SKM-1 (cell line): ENCODE data around the gene ZBTB7C.

Experiments used
- DNase-seq: peaks from one replicate; lab custom pipeline; 2025; ENCODE audit not compliant: unreplicated experiment; lab: John Stamatoyannopoulos, UW

Gene ZBTB7C

GRCh38 chr18:48127606-48128005 lies 281.6 kb downstream of the ZBTB7C start:
- DNase-seq: no peak

- DNase-seq: no peak
Measured at GRCh38 chr18:48126240-48126639, 282.9 kb downstream of the ZBTB7C start.

GRCh38 chr18:48125724-48126123 lies 283.5 kb downstream of the ZBTB7C start:
- no peak for DNase-seq

- DNase-seq: no peak
Measured at GRCh38 chr18:48124857-48125626, 284.1 kb downstream of the ZBTB7C start.

- DNase-seq: no peak
Measured at GRCh38 chr18:48123941-48124340, 285.2 kb downstream of the ZBTB7C start.

- no peak for DNase-seq
Measured at GRCh38 chr18:48123324-48123723, 285.9 kb downstream of the ZBTB7C start.

GRCh38 chr18:48122816-48123215 lies 286.4 kb downstream of the ZBTB7C start:
- DNase-seq: no peak

- DNase-seq: no peak
Measured at GRCh38 chr18:48122376-48122775, 286.8 kb downstream of the ZBTB7C start.

- DNase-seq: no peak
Measured at GRCh38 chr18:48121752-48122151, 287.4 kb downstream of the ZBTB7C start.

GRCh38 chr18:48119204-48119603 lies 290.0 kb downstream of the ZBTB7C start:
- DNase-seq: no peak

- DNase-seq: no peak
Measured at GRCh38 chr18:48116873-48117630, 292.1 kb downstream of the ZBTB7C start.

- no peak for DNase-seq
Measured at GRCh38 chr18:48116017-48116416, 293.2 kb downstream of the ZBTB7C start.

GRCh38 chr18:48113691-48114090 lies 295.5 kb downstream of the ZBTB7C start:
- DNase-seq: no peak

- no peak for DNase-seq
Measured at GRCh38 chr18:48111587-48111986, 297.6 kb downstream of the ZBTB7C start.

GRCh38 chr18:48110797-48111196 lies 298.4 kb downstream of the ZBTB7C start:
- no peak for DNase-seq

- DNase-seq: no peak
Measured at GRCh38 chr18:48109961-48110493, 299.2 kb downstream of the ZBTB7C start.

GRCh38 chr18:48108136-48108535 lies 301.0 kb downstream of the ZBTB7C start:
- no peak for DNase-seq

GRCh38 chr18:48106976-48107781 lies 302.0 kb downstream of the ZBTB7C start:
- DNase-seq: no peak

- no peak for DNase-seq
Measured at GRCh38 chr18:48106498-48106897, 302.7 kb downstream of the ZBTB7C start.

- no peak for DNase-seq
Measured at GRCh38 chr18:48105317-48105716, 303.9 kb downstream of the ZBTB7C start.

- no peak for DNase-seq
Measured at GRCh38 chr18:48104705-48105104, 304.5 kb downstream of the ZBTB7C start.
